Spinal cord (tissue), 10 donors: ENCODE data around the gene LAMA3. TPM values are rescaled to one million over a fixed set of nuclear protein-coding genes. Genes with fewer than 3 reads are reported as not detected.

Source experiments
- DNase-seq, 6 donors: peaks; one replicate each; pipeline versions ENCODE4 v3.0.0 to v3.0.0-alpha.2; 2013 to 2015; ENCODE audit warnings: low spot score in 6 of 6, low read depth in 4 of 6
- H3K27ac ChIP-seq: one replicate; pipeline ENCODE4 v1.5.1; 2013; ENCODE audit warnings: low read depth, low read length, control low read depth
- H3K27me3 ChIP-seq: one replicate; pipeline ENCODE4 v1.6.1; 2013; ENCODE audit warnings: low read length; ENCODE audit not compliant: control insufficient read depth, insufficient read depth
- H3K36me3 ChIP-seq: one replicate; pipeline ENCODE4 v1.6.1; 2013; ENCODE audit warnings: low read length; ENCODE audit not compliant: control insufficient read depth, insufficient read depth
- H3K4me1 ChIP-seq: one replicate; pipeline ENCODE4 v1.6.1; 2013; ENCODE audit warnings: low read length; ENCODE audit not compliant: control insufficient read depth, insufficient read depth
- H3K4me3 ChIP-seq: one replicate; pipeline ENCODE4 v1.5.1; 2013; ENCODE audit warnings: low read depth, low read length, control low read depth
- H3K9me3 ChIP-seq: one replicate; pipeline ENCODE4 v1.6.1; 2013; ENCODE audit warnings: low read length; ENCODE audit not compliant: control insufficient read depth, insufficient read depth
- WGBS: methylation state at CpG from one replicate; pipeline ENCODE4 v1.1.5; 2013; ENCODE audit warnings: missing lambda C conversion rate; ENCODE audit not compliant: insufficient coverage; 5-methylcytosine and 5-hydroxymethylcytosine counted together
- long read RNA-seq, 4 donors: transcript quantifications; one replicate each; lab custom pipeline, GENCODE V29; 2026
- polyA plus RNA-seq, 2 donors: library from polyadenylated mRNA; unstranded; fragments of 120-200 nt; gene quantifications; one replicate each; pipeline ENCODE4 v1.2.1, GENCODE V29; 2013; ENCODE audit not compliant: insufficient read length in 2 of 2
- total RNA-seq, 2 donors: library from RNA; depleted of rRNA in 1 of 2; stranded (reverse); fragments of 120-200 nt in 1 of 2; fragments of >200 nt in 1 of 2; gene quantifications; one replicate each; pipeline versions ENCODE4 v1.2.3 to v1.2.4, GENCODE V29; 2013 to 2014
- donor health status: healthy.

Gene LAMA3
- total RNA-seq (10 to 100 TPM in 1 of 2 donors, 1 to 10 TPM in 1; 8.5 to 10.4 TPM), polyA plus RNA-seq (1 to 10 TPM; 5.8 to 7.7 TPM)
- long read RNA-seq, donor 1, result 0 reads
- long read RNA-seq, donor 2, result 0 reads
- long read RNA-seq, donor 3, result 0 reads
- long read RNA-seq, donor 4, partial matches to known transcripts, result 18 of 19 reads
- long read RNA-seq, donor 4, other reads (novel, unspliced or antisense), result 0 of 19 reads

GRCh38 chr18:23689031-23689615, at the start of gene LAMA3:
Gene LAMA3 (plus strand): TSS chr18:23689453. CDS start chr18:23689684, 231 bp downstream.
- H3K27ac ChIP-seq, result no peak within 1 kb of the TSS
- DNase-seq, result peak in 3 of 6 donors; percentile 22 to 80 (median 78)
- peaks cover 18% of the 10 kb centered on the region for H3K4me1 ChIP-seq
- no peaks in the 10 kb centered on the region for H3K9me3 ChIP-seq
- under 1% methylated on average over 41 of the region's 45 CpGs for WGBS
- H3K27me3 ChIP-seq, result peaks cover 29% of the 10 kb centered on the region
- H3K36me3 ChIP-seq, result no peaks in the 10 kb centered on the region
- H3K4me3 ChIP-seq, result peak within 1 kb of the TSS; percentile 34

- Histone ChIP-seq H3K27ac (no peak overlapping the region), H3K4me1 (no peaks in the 10 kb centered on the region), H3K27me3 (no peaks in the 10 kb centered on the region), H3K9me3 (peaks cover 3% of the 10 kb centered on the region), H3K4me3 (no peak overlapping the region), H3K36me3 (peaks cover 7% of the 10 kb centered on the region)
- DNase-seq, result no peak
- 80% methylated on average over 1 of the region's 2 CpGs for WGBS
Measured at GRCh38 chr18:23640052-23640451, 49.2 kb upstream of the LAMA3 start.

- 84% methylated on average over 9 of the region's 11 CpGs for WGBS
- H3K27me3 ChIP-seq, result no peaks in the 10 kb centered on the region
- no peak overlapping the region for H3K4me3 ChIP-seq
- no peak for DNase-seq
- peaks cover 3% of the 10 kb centered on the region for H3K9me3 ChIP-seq
- peaks cover 7% of the 10 kb centered on the region for H3K36me3 ChIP-seq
- H3K4me1 ChIP-seq, result no peaks in the 10 kb centered on the region
- no peak overlapping the region for H3K27ac ChIP-seq
Measured at GRCh38 chr18:23641143-23641720, 48.0 kb upstream of the LAMA3 start.

GRCh38 chr18:23641937-23642666, 47.2 kb upstream of the LAMA3 start:
- WGBS, result 97% methylated on average over 9 of the region's 11 CpGs
- Histone ChIP-seq H3K27me3 (no peaks in the 10 kb centered on the region), H3K4me1 (no peaks in the 10 kb centered on the region), H3K9me3 (peaks cover 3% of the 10 kb centered on the region), H3K36me3 (peaks cover 7% of the 10 kb centered on the region), H3K27ac (no peak overlapping the region), H3K4me3 (no peak overlapping the region)
- DNase-seq, result no peak

GRCh38 chr18:23643815-23644490, 45.3 kb upstream of the LAMA3 start:
- Histone ChIP-seq H3K4me1 (no peaks in the 10 kb centered on the region), H3K27me3 (no peaks in the 10 kb centered on the region), H3K27ac (no peak overlapping the region), H3K4me3 (no peak overlapping the region), H3K36me3 (peaks cover 11% of the 10 kb centered on the region), H3K9me3 (peaks cover 3% of the 10 kb centered on the region)
- WGBS, result no CpG with 5 or more reads among the region's 2 CpGs
- DNase-seq, result no peak

GRCh38 chr18:23645568-23646175, 43.6 kb upstream of the LAMA3 start:
- WGBS, result 100% methylated on average over 1 of the region's 4 CpGs
- H3K27me3 ChIP-seq, result no peaks in the 10 kb centered on the region
- H3K4me3 ChIP-seq, result no peak overlapping the region
- peaks cover 11% of the 10 kb centered on the region for H3K36me3 ChIP-seq
- peaks cover 3% of the 10 kb centered on the region for H3K9me3 ChIP-seq
- no peaks in the 10 kb centered on the region for H3K4me1 ChIP-seq
- no peak overlapping the region for H3K27ac ChIP-seq
- no peak for DNase-seq

- H3K4me1 ChIP-seq, result no peaks in the 10 kb centered on the region
- H3K36me3 ChIP-seq, result peaks cover 8% of the 10 kb centered on the region
- H3K27ac ChIP-seq, result no peak overlapping the region
- DNase-seq, result no peak
- peaks cover 2% of the 10 kb centered on the region for H3K9me3 ChIP-seq
- H3K4me3 ChIP-seq, result no peak overlapping the region
- WGBS, result no CpG with 5 or more reads among the region's 2 CpGs
- H3K27me3 ChIP-seq, result no peaks in the 10 kb centered on the region
Measured at GRCh38 chr18:23646282-23646681, 43.0 kb upstream of the LAMA3 start.

- no CpG with 5 or more reads among the region's 3 CpGs for WGBS
- no peak for DNase-seq
Measured at GRCh38 chr18:23648456-23648855, 40.8 kb upstream of the LAMA3 start.

More at GRCh38 chr18:23648456-23648855, 40.8 kb upstream of the LAMA3 start:
- peaks cover 3% of the 10 kb centered on the region for H3K36me3 ChIP-seq
- no peaks in the 10 kb centered on the region for H3K4me1 ChIP-seq
- no peak overlapping the region for H3K4me3 ChIP-seq
- H3K27ac ChIP-seq, result no peak overlapping the region
- H3K9me3 ChIP-seq, result no peaks in the 10 kb centered on the region
- no peaks in the 10 kb centered on the region for H3K27me3 ChIP-seq
